Measurements from ENCODE around the gene C11orf86.

Gene C11orf86

GRCh38 chr11:67024966-67025365, 49.9 kb downstream of the C11orf86 start:
- Mint-ChIP-seq H3K9me3 (no peaks in the 10 kb centered on the region), H3K36me3 (ENCODE audit: low read depth) (no peaks in the 10 kb centered on the region)
- no peak for DNase-seq

GRCh38 chr11:67025750-67026149, 50.6 kb downstream of the C11orf86 start:
- no peaks in the 10 kb centered on the region for H3K36me3 Mint-ChIP-seq (ENCODE audit: low read depth)
- no peak for DNase-seq
- H3K4me3 Mint-ChIP-seq, result no peak overlapping the region
- peaks cover 5% of the 10 kb centered on the region for H3K4me1 Mint-ChIP-seq
- no peaks in the 10 kb centered on the region for H3K9me3 Mint-ChIP-seq
- H3K27ac Mint-ChIP-seq, result no peak overlapping the region
- no peak for TF ChIP-seq CTCF (IDR thresholded peaks at IDR 0.05)
- peaks cover 84% of the 10 kb centered on the region for H3K27me3 Mint-ChIP-seq (ENCODE audit: low read depth, poor library complexity)

More at GRCh38 chr11:67024966-67025365, 49.9 kb downstream of the C11orf86 start:
- H3K27ac Mint-ChIP-seq, result no peak overlapping the region
- H3K4me1 Mint-ChIP-seq, result peaks cover 5% of the 10 kb centered on the region
- H3K27me3 Mint-ChIP-seq (ENCODE audit: low read depth, poor library complexity), result peaks cover 83% of the 10 kb centered on the region
- no peak for TF ChIP-seq CTCF (IDR thresholded peaks at IDR 0.05)
- H3K4me3 Mint-ChIP-seq, result no peak overlapping the region
